Prostate gland (tissue), 2 donors: Measurements from ENCODE around the gene MED15. TPM values are rescaled to one million over a fixed set of nuclear protein-coding genes. Genes with fewer than 3 reads are reported as not detected.

Experiments used
- DNase-seq: peaks from one replicate; pipeline ENCODE4 v3.0.0-alpha.2; 2019; ENCODE audit warnings: low spot score
- H3K27ac ChIP-seq, 2 donors: fragments of 200-600 bp; sonication (generic); 2 replicates each; pipeline ENCODE4 v1.5.1; 2017 to 2019
- H3K27me3 ChIP-seq: fragments of 200-600 bp; sonication (generic); replicated peaks from 2 replicates; pipeline ENCODE4 v1.5.1; 2019; ENCODE audit not compliant: insufficient read depth
- H3K36me3 ChIP-seq, 2 donors: fragments of 200-600 bp; sonication (generic); 1 replicate in 1 of 2; 2 replicates in 1 of 2; pipeline versions ENCODE4 v1.5.1 to v1.8.1; 2017 to 2019
- H3K4me1 ChIP-seq: fragments of 200-600 bp; sonication (generic); replicated peaks from 2 replicates; pipeline ENCODE4 v1.5.1; 2019
- H3K4me3 ChIP-seq, 2 donors: fragments of 200-600 bp; sonication (generic); 2 replicates each; pipeline ENCODE4 v1.5.1; 2017 to 2019
- H3K9me3 ChIP-seq: fragments of 200-600 bp; sonication (generic); 2 replicates; pipeline ENCODE4 v1.5.1; 2017
- POLR2A ChIP-seq: fragments of 450-650 bp; IDR thresholded peaks from one replicate; pipeline ENCODE4 v1.6.1; 2016; ENCODE audit warnings: antibody characterized with exemption, mild to moderate bottlenecking
- POLR2AphosphoS5 ChIP-seq: sonication (generic); formaldehyde crosslinking; IDR thresholded peaks from one replicate; pipeline ENCODE4 v1.6.1; 2017; ENCODE audit warnings: antibody characterized with exemption
- WGBS: methylation state at CpG from one replicate; pipeline ENCODE4 v1.1.5; 2018; 5-methylcytosine and 5-hydroxymethylcytosine counted together
- intact Hi-C: fragments of 100-400 bp; cut with DNase I; formaldehyde crosslinking; loops from one replicate; pipeline ENCODE4 v1.14.2; 2022
- total RNA-seq, 2 donors: library from RNA; depleted of rRNA; stranded (reverse); fragments of >200 nt; gene quantifications; one replicate each; pipeline ENCODE4 v1.1.0, GENCODE V29; 2016
- TF ChIP-seq, protein P1 (sequence below), 4 experiments: fragments of 200-600 bp in 2 of 4; fragments of 450-650 bp in 2 of 4; sonication (generic) in 2 of 4; IDR thresholded peaks; 1 replicate in 3 of 4; 2 replicates in 1 of 4; pipeline ENCODE4 v1.5.1; 2016 to 2019; ENCODE audit warnings: antibody characterized with exemption in 4 of 4, mild to moderate bottlenecking in 2 of 4, moderate library complexity in 2 of 4

MED15 gene
- total RNA-seq, 2 donors from 2014 or later, result 43.2 to 87.1 TPM

DNA sequence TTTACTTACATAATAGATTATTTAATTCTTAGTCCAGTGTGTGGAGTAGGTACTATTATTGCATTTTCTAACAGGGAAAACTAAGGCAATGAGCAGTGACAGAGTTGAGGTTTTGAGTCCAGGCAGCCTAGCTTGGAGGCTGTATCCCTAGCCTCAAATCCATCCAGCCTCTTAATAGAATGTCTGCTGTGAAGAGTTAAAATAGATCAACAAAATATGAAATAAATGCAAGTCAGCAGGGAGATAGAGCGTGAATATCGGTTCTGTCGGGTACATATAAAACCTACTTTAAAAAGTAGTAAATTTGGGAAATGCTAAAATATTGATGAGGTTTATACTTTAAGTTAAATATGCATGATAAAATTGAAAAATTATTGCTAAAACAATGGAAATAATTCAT lies 53.3 kb downstream of the MED15 start:
- no peaks in the 10 kb centered on the region for H3K4me1 ChIP-seq
- WGBS, result 96% methylated on average over 3 of the region's 3 CpGs
- H3K9me3 ChIP-seq, result no peaks in the 10 kb centered on the region
- H3K4me3 ChIP-seq, result no peak overlapping the region
- H3K27ac ChIP-seq, result no peak overlapping the region
- no peaks in the 10 kb centered on the region for H3K27me3 ChIP-seq
- intact Hi-C loops, result no loop called here
- DNase-seq, result no peak
- TF ChIP-seq, protein P1, sequence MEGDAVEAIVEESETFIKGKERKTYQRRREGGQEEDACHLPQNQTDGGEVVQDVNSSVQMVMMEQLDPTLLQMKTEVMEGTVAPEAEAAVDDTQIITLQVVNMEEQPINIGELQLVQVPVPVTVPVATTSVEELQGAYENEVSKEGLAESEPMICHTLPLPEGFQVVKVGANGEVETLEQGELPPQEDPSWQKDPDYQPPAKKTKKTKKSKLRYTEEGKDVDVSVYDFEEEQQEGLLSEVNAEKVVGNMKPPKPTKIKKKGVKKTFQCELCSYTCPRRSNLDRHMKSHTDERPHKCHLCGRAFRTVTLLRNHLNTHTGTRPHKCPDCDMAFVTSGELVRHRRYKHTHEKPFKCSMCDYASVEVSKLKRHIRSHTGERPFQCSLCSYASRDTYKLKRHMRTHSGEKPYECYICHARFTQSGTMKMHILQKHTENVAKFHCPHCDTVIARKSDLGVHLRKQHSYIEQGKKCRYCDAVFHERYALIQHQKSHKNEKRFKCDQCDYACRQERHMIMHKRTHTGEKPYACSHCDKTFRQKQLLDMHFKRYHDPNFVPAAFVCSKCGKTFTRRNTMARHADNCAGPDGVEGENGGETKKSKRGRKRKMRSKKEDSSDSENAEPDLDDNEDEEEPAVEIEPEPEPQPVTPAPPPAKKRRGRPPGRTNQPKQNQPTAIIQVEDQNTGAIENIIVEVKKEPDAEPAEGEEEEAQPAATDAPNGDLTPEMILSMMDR (IDR thresholded peaks at IDR 0.05), result no peak
- TF ChIP-seq POLR2AphosphoS5 (no peak), POLR2A (no peak)
- peaks cover 3 to 12% of the 10 kb centered on the region in 2 donors for H3K36me3 ChIP-seq

GRCh38 chr22:20561882-20562281 lies 54.5 kb downstream of the MED15 start:
- no peak for DNase-seq
- TF ChIP-seq, protein P1 (IDR thresholded peaks at IDR 0.05), result no peak
- TF ChIP-seq POLR2A (no peak), POLR2AphosphoS5 (no peak)
- WGBS, result 87% methylated on average over 4 of the region's 4 CpGs

DNA sequence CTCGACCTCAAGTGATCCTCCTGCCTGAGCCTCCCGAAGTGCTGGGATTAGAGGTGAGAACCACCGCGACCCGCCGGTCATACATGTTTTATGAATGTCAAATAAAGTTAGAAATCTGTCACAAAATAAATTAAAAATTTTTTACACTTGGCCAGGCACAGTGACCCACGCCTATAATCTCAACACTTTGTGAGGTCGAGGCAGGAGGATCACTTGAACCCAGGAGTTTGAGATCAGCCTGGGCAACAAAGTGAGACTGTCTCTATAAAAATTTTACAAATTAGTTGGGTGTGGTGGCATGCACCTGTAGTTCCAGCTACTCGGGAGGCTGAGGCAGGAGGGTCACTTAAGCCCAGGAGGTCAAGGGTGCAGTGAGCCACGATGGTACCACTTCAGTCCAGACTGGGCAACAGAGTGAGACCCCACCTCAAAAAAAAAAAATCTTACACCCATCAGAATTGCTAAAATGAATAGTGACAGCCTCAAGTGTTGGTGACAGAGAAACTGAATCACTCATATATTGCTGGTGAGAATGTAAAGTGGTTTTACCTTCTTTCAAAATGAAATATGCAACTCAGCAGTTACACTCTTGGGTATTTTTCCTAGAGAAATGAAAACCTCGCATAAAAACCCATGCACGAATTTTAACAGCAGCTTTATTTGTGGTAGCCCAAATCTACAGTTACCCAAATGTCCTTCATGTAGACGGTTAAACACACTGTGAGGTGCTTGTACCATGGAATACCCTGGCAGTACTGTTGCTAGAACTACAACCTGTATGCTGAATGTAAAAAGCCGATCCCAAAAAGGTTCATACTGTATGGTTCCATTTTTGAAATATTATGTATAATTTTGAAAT lies 55.4 kb downstream of the MED15 start:
- intact Hi-C loops, result no loop called here

More at GRCh38 chr22:20561882-20562281, 54.5 kb downstream of the MED15 start:
- no peak overlapping the region for H3K4me3 ChIP-seq
- no peaks in the 10 kb centered on the region for H3K9me3 ChIP-seq
- no peak overlapping the region for H3K27ac ChIP-seq
- H3K36me3 ChIP-seq, result peaks cover 3 to 12% of the 10 kb centered on the region in 2 donors
- H3K4me1 ChIP-seq, result peaks cover 6% of the 10 kb centered on the region
- H3K27me3 ChIP-seq, result no peaks in the 10 kb centered on the region
- intact Hi-C loops, result no loop called here

GRCh38 chr22:20563466-20563906 lies 56.1 kb downstream of the MED15 start:
- no peak overlapping the region for H3K4me3 ChIP-seq
- no peaks in the 10 kb centered on the region for H3K9me3 ChIP-seq
- intact Hi-C loops, result no loop called here
- TF ChIP-seq, protein P1 (IDR thresholded peaks at IDR 0.05), result no peak
- no peak for TF ChIP-seq POLR2A
- TF ChIP-seq POLR2AphosphoS5, result no peak
- H3K27ac ChIP-seq, result no peak overlapping the region
- DNase-seq, result no peak
- H3K4me1 ChIP-seq, result peaks cover 18% of the 10 kb centered on the region
- H3K36me3 ChIP-seq, result peaks cover 3 to 5% of the 10 kb centered on the region in 2 donors
- H3K27me3 ChIP-seq, result no peaks in the 10 kb centered on the region
- 77% methylated on average over 4 of the region's 4 CpGs for WGBS

More for the DNA sequence above, 55.4 kb downstream of the MED15 start:
- no peak overlapping the region for H3K27ac ChIP-seq
- DNase-seq, result no peak
- H3K9me3 ChIP-seq, result no peaks in the 10 kb centered on the region
- WGBS, result 93% methylated on average over 14 of the region's 14 CpGs
- peaks cover 15% of the 10 kb centered on the region for H3K4me1 ChIP-seq
- no peak overlapping the region for H3K4me3 ChIP-seq
- peaks cover 3 to 12% of the 10 kb centered on the region in 2 donors for H3K36me3 ChIP-seq
- TF ChIP-seq POLR2A (no peak), POLR2AphosphoS5 (no peak)
- TF ChIP-seq, protein P1 (IDR thresholded peaks at IDR 0.05), result no peak
- no peaks in the 10 kb centered on the region for H3K27me3 ChIP-seq

- peaks cover 22% of the 10 kb centered on the region for H3K4me1 ChIP-seq
- intact Hi-C loops, result no loop called here
- no peak overlapping the region for H3K4me3 ChIP-seq
- DNase-seq, result no peak
- TF ChIP-seq POLR2AphosphoS5, result no peak
- TF ChIP-seq, protein P1 (IDR thresholded peaks at IDR 0.05), result no peak
- TF ChIP-seq POLR2A, result no peak
- no peak overlapping the region for H3K27ac ChIP-seq
- no peaks in the 10 kb centered on the region for H3K9me3 ChIP-seq
- peaks cover under 1 to 3% of the 10 kb centered on the region in 2 donors for H3K36me3 ChIP-seq
- no peaks in the 10 kb centered on the region for H3K27me3 ChIP-seq
- whole genome bisulfite sequencing, result 57% methylated on average over 13 of the region's 13 CpGs
Measured at GRCh38 chr22:20563941-20564371, 56.5 kb downstream of the MED15 start.
